C4-2B (cell line): ENCODE data around the gene MT1G.

Experiments
- CTCF ChIP-seq: fragments of 450-650 bp; conservative IDR thresholded peaks from 2 replicates; pipeline ENCODE4 v1.5.1; 2017; ENCODE audit warnings: mild to moderate bottlenecking
- ZFX ChIP-seq: fragments of 450-650 bp; IDR thresholded peaks from 2 replicates; pipeline ENCODE4 v1.6.1; 2017

DNA sequence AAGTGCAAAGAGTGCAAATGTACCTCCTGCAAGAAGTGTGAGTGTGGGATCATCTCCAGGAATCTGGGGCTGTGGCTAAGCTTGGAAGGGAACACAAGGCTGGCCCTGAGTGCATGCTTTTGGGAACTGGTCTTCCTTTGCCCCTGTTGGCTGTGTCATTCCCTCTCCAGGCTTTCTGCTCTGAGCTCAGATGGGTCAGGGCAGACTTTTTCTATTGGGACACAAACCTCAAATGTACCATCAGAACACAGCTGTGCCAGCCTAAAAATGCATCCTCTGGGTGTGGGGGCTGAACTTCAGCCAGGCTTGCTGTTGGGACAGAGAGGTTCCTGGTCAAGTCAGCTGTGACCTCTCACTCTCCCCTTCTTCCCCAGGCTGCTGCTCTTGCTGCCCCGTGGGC lies 15.3 kb downstream of the MT1G start:
- no peak for TF ChIP-seq CTCF
- no peak for TF ChIP-seq ZFX
